GM13977 (cell line): ENCODE data around the gene SLC10A3.

Source experiments
- DNase-seq: peaks from one replicate; pipeline ENCODE4 v3.0.0; 2012; ENCODE audit warnings: low spot score
- in situ Hi-C: fragments of 300-500 bp; cut with MboI; formaldehyde crosslinking; loops from one replicate; pipeline ENCODE4 v1.12.0; 2022; ENCODE audit warnings: low sequenced_read_pairs, low pct_unique_long_range_greater_than_20kb, mixed read lengths, inconsistent platforms; ENCODE audit not compliant: unreplicated experiment
- TF ChIP-seq, protein P1 (sequence below): IDR thresholded peaks from 2 replicates; pipeline ENCODE4 v1.5.1; 2012; ENCODE audit warnings: mild to moderate bottlenecking, control low read depth; ENCODE audit not compliant: insufficient read depth; ENCODE audit errors: extremely low read depth, missing control alignments

The SLC10A3 gene

GRCh38 chrX:154441984-154442707 lies 48.3 kb downstream of the SLC10A3 start:
- DNase-seq = no peak
- TF ChIP-seq, protein P1, sequence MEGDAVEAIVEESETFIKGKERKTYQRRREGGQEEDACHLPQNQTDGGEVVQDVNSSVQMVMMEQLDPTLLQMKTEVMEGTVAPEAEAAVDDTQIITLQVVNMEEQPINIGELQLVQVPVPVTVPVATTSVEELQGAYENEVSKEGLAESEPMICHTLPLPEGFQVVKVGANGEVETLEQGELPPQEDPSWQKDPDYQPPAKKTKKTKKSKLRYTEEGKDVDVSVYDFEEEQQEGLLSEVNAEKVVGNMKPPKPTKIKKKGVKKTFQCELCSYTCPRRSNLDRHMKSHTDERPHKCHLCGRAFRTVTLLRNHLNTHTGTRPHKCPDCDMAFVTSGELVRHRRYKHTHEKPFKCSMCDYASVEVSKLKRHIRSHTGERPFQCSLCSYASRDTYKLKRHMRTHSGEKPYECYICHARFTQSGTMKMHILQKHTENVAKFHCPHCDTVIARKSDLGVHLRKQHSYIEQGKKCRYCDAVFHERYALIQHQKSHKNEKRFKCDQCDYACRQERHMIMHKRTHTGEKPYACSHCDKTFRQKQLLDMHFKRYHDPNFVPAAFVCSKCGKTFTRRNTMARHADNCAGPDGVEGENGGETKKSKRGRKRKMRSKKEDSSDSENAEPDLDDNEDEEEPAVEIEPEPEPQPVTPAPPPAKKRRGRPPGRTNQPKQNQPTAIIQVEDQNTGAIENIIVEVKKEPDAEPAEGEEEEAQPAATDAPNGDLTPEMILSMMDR = no peak
- in situ Hi-C loops = no loop called here

DNA sequence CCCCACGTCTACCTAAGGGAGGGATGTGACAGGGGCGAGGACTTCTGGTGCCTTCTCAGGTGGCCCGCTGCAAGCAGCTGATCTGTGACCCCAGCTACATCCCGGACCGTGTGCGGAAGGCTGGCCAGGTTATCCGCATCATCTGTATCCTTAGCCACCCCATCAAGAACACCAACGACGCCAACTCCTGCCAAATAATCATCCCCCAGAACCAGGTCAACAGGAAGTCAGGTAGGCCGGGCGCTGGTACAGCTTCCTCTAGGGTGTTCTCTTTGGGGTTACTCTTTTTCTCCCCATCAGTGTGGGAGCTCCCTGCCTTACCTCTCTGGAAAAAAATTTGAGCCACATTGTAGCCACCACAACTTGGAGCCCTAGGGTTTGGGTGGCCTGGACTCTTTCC lies 48.9 kb downstream of the SLC10A3 start:
- DNase-seq = no peak
- in situ Hi-C loops = no loop called here
- TF ChIP-seq, protein P1 = no peak

- TF ChIP-seq, protein P1 = no peak
- no peak for DNase-seq
- in situ Hi-C loops = no loop called here
Measured at GRCh38 chrX:154440623-154441357, 49.6 kb downstream of the SLC10A3 start.

DNA sequence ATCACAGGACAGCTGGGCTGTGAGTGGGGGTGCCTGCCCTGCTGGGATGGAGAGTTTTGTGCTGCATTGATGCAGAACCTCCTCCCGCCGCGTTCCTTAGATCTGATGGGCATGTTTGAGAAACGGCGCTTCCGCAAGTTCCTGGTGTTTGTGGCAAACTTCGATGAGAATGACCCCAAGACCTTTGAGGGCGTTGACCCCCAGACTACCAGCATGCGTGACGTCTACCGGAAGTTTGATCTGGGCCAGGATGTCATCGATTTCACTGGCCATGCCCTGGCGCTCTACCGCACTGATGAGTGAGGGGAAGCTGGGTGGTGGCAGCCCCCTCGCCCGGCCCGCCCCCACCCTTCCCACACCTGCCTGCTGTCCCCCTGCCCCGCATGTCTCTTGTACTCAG lies 50.6 kb downstream of the SLC10A3 start:
- no peak for DNase-seq
- in situ Hi-C loops = no loop called here
- TF ChIP-seq, protein P1 = no peak

DNA sequence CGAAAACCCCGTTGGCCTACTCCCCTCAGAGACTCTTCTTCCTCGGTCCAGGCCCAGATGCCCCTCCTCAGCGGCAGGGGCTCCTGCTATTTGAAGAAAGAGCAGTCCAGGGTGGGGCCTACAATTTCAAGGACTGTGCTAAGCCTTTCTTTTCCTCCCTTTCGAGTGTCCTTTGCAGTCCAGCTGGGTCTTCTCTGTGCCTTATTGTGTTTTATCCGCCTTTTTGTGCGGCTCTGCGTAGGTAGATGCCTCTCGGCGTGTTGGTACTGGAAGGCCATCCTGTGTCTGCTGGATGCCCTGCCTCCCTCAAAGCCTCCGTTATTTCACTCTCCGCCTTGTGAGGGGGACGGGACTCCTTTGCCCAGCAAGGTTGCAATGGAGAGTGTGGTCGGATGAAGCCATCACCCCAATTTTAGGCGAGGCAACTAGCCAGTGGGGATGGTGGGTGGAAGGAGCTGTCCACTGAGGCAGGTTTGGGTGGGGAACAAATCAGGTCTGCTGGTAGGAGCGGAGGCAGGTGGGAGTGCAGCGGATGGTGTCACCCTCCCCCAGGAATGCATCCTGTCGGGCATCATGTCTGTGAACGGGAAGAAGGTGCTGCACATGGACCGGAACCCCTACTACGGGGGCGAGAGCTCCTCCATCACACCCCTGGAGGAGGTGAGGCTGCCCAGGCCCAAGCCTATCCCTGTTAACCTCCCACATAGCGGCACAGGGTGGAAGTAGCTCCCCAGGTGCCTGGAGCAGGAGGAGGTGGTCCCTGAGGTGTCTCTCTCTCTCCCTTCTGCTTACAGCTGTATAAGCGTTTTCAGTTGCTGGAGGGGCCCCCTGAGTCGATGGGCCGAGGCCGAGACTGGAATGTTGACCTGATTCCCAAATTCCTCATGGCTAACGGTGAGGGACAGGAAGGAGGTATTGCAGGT lies 52.2 kb downstream of the SLC10A3 start:
- in situ Hi-C loops = no loop called here
- TF ChIP-seq, protein P1 = no peak
- DNase-seq = no peak
